Activated CD4-positive, alpha-beta T cell treated with anti-CD3 and anti-CD28 coated beads, Interleukin-10, Interleukin-2, amounts not matched to agents 100 ng/mL and 50 ng/mL, durations not matched to agents 16 hours and 8 hours (primary cell): ENCODE data around the gene ROPN1L.

Experiments used
- DNase-seq: peaks from one replicate; pipeline ENCODE4 v3.0.0-alpha.2; 2020

The ROPN1L gene

GRCh38 chr5:10459080-10460055 lies 17.7 kb downstream of the ROPN1L start:
- DNase-seq, result no peak

GRCh38 chr5:10460252-10460906 lies 18.7 kb downstream of the ROPN1L start:
- DNase-seq, result no peak

DNA sequence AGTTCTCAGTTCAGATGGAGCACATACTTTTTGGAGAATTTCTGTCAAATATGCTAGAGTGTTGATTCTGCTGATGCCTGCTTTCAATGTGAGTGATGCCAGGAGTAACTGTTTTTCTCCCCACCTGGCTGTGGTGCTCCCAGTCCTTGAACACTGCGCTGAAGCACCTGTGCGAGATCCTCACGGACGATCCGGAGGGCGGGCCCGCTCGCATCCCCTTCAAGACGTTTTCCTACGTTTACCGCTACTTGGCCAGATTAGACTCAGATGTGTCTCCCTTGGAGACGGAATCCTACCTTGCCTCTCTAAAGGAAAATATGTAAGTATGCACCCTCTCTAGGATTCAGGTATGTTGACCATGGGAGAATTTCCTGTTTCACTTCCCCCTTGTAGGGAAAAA lies 19.4 kb downstream of the ROPN1L start:
- DNase-seq, result no peak

DNA sequence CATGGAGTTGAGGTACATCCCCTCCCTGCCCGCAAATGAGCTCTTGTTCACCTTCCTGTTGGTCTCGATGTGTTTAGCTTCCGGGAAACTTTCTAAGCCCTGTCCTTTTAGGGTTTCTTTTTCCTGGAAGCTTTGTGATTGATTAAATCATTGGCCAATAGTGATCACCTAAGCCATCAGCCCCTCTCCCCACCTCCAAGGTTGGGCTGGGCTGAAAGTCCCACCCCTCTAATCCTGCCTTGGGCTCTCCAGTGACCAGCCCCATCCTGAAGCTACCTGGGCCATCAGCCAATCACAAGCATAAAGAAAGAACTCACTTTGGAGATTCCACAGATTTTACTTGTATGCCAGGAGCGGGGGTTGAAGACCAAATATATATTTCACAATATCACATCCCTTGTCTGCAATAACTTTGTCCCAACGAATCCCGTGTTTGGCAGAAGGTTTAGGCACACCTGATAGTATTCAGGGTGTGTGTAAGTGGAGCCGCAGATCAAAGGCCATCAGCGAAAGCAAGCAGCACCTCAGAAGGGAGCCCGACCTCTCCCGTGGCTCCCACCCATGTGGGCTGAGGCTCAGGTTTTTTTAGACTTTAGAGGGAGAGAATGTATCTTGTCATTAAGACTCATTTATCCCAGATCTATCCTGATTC lies 20.4 kb downstream of the ROPN1L start:
- no peak for DNase-seq

DNA sequence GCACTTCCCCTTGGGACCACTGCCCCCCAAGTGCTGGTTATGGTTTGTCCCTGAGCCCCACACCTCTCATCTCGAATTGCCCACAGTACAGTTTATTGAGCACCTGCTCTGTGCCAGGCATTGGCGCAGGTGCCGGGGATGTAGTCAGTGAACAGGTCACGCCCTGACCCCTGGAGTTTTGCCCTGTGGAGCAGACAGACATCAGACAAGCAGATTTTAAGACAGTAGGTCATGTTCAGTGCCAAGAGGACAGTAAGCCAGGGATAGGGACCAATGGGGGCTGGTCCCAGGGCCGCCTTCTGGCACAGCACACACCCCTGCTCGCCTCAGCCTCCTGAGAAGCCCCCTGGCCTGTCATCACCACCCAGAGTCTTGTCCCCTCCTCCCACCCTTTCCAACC lies 21.9 kb downstream of the ROPN1L start:
- no peak for DNase-seq

DNA sequence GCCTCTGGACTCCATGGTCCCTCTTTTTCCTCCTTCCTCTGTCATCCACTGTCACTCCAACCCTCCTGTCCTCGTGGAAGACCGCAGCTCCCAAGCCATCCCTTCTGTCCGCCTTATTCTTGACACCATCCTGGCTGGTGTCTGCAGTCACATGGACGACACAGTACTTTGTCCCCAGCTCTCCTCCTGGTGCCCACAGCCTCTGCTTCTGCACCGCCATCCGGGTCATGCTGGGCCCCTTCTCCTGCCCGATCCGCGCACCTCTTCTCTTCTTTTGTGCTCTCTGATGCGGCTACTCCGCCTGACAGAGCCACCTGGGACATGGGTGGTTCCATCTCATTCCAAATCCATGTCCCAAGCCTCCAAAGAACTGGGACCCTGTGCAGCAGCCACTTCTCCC lies 22.5 kb downstream of the ROPN1L start:
- no peak for DNase-seq

- no peak for DNase-seq
Measured at GRCh38 chr5:10465726-10466125, 24.0 kb downstream of the ROPN1L start.

DNA sequence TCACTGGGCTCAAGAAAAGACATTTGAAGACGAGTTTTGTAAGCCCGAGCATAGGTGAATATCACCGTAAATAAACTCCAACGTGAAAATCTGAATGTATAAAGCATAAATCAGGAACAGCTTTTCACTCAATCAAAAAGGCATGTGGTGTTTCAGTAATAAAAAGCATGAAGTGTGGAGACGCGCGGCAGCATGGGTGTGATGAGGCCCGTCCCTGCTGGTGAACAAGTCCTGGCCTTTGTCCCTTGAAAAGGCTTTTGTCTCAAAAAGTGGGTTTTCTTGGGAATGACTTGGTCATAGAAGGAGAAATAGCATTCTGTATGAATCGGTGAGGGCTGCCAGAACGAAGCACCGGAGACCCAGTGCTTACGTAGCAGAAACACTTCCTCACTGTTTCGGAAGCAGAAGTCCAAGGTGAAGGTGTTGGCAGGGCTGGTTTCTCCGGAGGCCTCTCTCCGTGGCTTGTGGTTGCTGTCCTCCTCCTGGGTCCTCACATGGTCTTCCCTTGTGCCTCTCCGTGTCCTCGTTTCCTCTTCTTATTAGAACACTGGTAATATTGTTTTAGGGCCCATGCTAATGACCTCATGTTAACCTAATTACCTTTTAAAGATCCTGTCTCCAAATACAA lies 24.9 kb downstream of the ROPN1L start:
- no peak for DNase-seq

DNA sequence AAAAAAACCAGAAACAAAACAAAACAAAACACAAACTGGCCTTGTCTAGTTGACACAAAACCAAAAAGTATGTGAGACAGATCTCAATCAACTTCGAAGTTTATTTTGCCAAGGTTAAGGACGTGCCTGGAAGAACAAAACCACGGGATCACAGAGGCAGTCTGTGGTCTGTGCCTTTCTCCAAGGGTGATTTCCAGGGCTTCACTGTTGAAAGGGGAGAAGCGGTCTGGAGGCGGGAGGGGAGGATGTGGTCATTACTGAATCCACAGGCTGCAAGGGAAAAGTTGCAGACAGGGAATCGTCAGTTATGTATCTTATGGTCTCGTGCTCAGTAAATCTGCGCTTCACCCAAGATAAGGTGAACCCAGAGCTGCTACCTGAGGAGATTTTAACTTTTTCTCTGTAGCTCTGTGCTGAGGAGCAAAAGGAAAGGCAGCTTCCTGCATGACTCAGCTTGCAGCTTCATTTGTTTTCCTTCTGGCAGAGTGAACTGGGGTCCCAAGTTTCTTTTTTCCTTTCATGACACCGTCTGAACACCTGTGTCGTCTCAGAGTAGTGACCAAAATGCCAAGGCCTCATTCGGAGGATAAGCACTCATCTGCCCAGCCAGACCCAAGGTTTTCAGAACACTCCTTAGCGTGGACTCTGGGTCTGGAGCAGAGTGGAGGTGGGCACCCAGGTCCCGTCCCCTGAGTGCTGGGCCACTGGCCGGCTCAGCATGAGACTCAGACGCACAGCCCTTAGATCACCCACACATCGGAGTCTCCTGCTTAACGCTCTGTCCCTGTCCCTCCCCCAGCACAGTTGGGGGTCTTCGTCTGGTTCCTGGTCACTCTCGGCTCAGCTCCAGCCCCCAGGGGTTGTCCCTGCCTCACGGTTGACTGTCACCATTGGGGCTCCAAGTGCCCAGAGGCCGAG lies 25.9 kb downstream of the ROPN1L start:
- DNase-seq, result no peak

DNA sequence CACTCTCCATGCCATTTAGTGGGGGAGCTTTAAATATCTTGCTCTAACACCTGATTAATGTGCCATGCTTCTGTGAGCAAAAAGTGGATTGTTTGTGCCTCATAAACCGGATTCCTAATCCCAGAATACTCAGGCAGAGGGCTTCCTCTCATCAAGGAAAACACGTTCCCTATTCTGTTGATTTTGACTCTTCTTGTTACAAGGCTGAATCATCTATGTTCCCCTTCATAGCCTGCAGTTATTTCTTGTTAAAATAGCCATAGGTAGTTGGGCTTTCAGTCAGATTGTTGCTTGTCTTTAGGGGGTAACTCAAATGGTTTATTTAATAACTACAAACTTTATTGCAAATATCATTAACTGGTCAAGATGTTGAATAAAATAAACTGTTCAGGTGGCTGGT lies 26.6 kb downstream of the ROPN1L start:
- no peak for DNase-seq

- no peak for DNase-seq
Measured at GRCh38 chr5:10469253-10470050, 27.8 kb downstream of the ROPN1L start.

- DNase-seq, result no peak
Measured at GRCh38 chr5:10470669-10471068, 29.0 kb downstream of the ROPN1L start.

- DNase-seq, result no peak
Measured at GRCh38 chr5:10471677-10472076, 30.0 kb downstream of the ROPN1L start.

- DNase-seq, result no peak
Measured at GRCh38 chr5:10474521-10475075, 32.9 kb downstream of the ROPN1L start.

DNA sequence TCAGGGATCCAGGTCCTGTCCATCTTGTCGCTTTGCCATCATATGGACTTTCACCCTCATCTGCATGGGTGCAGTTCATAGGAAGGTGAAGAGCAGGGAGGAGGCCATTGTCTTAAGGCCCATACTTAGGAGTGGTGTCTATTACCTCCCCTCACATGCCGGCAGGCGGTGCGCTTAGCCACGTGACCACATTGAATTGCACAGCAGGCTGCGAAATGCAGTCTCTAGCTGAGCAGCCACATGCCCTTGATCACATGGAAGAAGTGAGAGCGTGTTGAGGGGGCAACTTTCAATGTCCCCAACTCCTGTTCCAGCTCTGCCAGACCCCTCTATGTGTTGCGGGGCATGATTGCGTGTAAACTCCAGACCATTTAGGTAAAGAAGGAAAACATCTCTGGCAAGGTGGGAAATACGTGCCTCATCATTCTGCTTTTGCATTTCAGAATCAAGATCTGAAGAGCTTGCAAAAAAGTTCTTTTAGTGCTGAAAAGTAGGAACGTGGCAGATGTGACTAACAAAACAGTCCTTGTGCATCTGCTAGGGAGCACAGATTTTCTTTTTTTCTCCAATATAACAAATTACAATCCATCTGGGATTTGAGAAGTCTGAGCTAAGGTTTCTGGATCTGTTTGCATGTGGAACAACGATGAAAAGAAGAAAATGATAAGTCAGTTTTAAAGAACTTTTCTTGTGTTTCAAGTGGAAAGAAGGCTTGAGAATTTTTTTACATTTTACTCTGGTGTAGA lies 34.4 kb downstream of the ROPN1L start:
- DNase-seq, result no peak

GRCh38 chr5:10476878-10477277 lies 35.2 kb downstream of the ROPN1L start:
- DNase-seq, result no peak

GRCh38 chr5:10477943-10478342 lies 36.3 kb downstream of the ROPN1L start:
- no peak for DNase-seq

GRCh38 chr5:10478436-10478835 lies 36.8 kb downstream of the ROPN1L start:
- no peak for DNase-seq

DNA sequence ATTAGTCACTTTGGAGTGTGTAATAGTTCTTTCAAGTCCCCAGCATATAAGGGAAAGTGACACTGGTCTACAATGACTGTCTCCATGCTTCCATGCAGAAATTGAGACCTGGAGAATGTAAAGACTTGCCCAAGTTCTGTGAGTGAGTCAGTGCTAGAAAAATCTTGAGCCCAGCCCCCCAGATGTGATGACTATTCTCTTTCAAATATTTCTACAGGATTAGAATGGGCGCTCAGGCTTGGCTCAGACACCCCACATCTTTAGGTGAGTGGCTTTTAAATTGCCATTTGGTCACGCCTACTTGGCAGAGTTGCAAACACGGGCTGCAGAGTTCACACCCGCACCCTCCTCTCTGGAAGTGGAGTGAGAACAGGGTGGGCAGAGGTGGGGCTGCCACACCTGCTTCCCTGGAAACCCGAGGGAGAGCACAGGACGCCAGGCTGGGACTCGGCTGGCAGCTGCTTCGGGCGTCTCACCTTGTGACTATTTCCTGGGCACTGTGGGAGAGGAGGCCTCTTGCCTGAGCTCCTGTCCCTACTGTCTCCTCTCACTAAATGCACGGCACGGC lies 37.6 kb downstream of the ROPN1L start:
- no peak for DNase-seq
